Measurements from ENCODE around the gene KCTD10. TPM values are rescaled to one million over a fixed set of nuclear protein-coding genes. Genes with fewer than 3 reads are reported as not detected.

KCTD10 gene
- total RNA-seq, 1 experiment from 2014 or later, result 71.3 TPM

DNA sequence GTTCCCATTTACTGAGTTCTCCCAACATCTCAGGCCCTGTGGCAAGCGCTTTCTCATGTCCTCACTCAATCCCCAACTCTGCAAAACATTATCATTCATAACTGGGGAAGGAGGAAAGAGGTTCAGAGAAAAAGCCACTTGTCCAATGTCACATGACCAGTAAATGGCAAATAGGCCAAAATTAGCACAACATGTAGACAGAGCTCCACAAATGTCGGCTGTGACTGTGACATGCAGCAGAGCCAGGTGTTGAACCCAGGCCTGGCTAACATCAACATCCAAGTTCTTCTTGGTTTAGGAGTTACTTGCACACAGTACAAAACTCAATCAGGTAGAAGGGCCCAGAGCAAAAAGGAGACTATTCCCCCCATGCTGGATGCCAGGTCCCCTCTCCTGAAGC, 10.8 kb downstream of the KCTD10 start:
- H3K79me2 ChIP-seq (ENCODE audit: insufficient read depth, low read length), result peaks cover 36% of the 10 kb centered on the region; the same call in 1 of the 2 replicates
- Mint-ChIP-seq H3K4me1 (peaks cover 51 to 65% of the 10 kb centered on the region in 2 experiments), H3K4me3 (no peak overlapping the region), H3K9me3 (no peaks in the 10 kb centered on the region), H3K36me3 (ENCODE audit: insufficient read depth in 1 of 3, low read depth in 3 of 3) (peaks cover 20 to 48% (median 37%) of the 10 kb centered on the region in 3 experiments; a peak in 6 of 7 replicates), H3K27ac (peak overlapping the region in 2 of 3 experiments; percentile 8 to 56; a peak in 2 of 7 replicates), H3K27me3 (ENCODE audit: low read depth) (no peaks in the 10 kb centered on the region)
- no peak for TF ChIP-seq CTCF (conservative IDR thresholded peaks at IDR 0.05)
- no peak overlapping the region for H3K14ac ChIP-seq (ENCODE audit: insufficient read depth, low read length)
- peaks cover 8% of the 10 kb centered on the region for H3K79me1 ChIP-seq (ENCODE audit: insufficient read depth, low read depth, low read length, poor library complexity, severe bottlenecking)
- peaks cover 2% of the 10 kb centered on the region for H4K20me1 ChIP-seq (ENCODE audit: control insufficient read depth, insufficient read depth, insufficient read length)
- no peak overlapping the region for H3K4ac ChIP-seq (ENCODE audit: low read depth, low read length)
- no peak overlapping the region for H2AFZ ChIP-seq (ENCODE audit: low read length)
- H3K27ac ChIP-seq (ENCODE audit: insufficient read length, low read depth, low read length), result no peak overlapping the region
- WGBS (ENCODE audit: extremely low coverage, insufficient read length, low lambda C conversion rate), result no CpG with 5 or more reads among the region's 2 CpGs
- H3K27me3 ChIP-seq (ENCODE audit: insufficient read depth, low read length), result no peaks in the 10 kb centered on the region
- H4K8ac ChIP-seq (replicated peaks; ENCODE audit: insufficient read length, low read depth, low read length), result no peak overlapping the region
- no peak overlapping the region for H3K18ac ChIP-seq (ENCODE audit: insufficient read length, low read depth, low read length)
- H3K23me2 ChIP-seq (ENCODE audit: insufficient read length, low read depth, low read length, poor library complexity, severe bottlenecking), result no peaks in the 10 kb centered on the region
- no peak overlapping the region for H4K91ac ChIP-seq (ENCODE audit: insufficient read length, low read depth, low read length)
- H4K5ac ChIP-seq (ENCODE audit: insufficient read length, low read depth, low read length), result no peak overlapping the region
- peaks cover 17% of the 10 kb centered on the region for H3K4me1 ChIP-seq (ENCODE audit: insufficient read depth, low read length)
- H3T11ph ChIP-seq (ENCODE audit: low read length), result no peak overlapping the region
- DNase-seq, result no peak
- H2BK5ac ChIP-seq (ENCODE audit: insufficient read length, low read length), result no peak overlapping the region
- H3K9me3 ChIP-seq (ENCODE audit: control insufficient read depth, low read depth, low read length), result no peaks in the 10 kb centered on the region
- H3K56ac ChIP-seq (ENCODE audit: insufficient read length, low read depth, low read length), result no peak overlapping the region
- no peak overlapping the region for H2BK15ac ChIP-seq (ENCODE audit: low read depth, low read length)
- H2BK12ac ChIP-seq (ENCODE audit: insufficient read length, low read depth, low read length), result no peak overlapping the region
- no peak overlapping the region for H3K23ac ChIP-seq (ENCODE audit: insufficient read length, low read depth, low read length)
- H2AK5ac ChIP-seq (ENCODE audit: insufficient read length, low read length), result no peak overlapping the region
- H3K4me2 ChIP-seq (ENCODE audit: insufficient read depth, insufficient read length, low read length), result no peak overlapping the region
- no peak overlapping the region for H2BK120ac ChIP-seq (ENCODE audit: low read depth, low read length, poor library complexity, severe bottlenecking)
- H2BK20ac ChIP-seq (ENCODE audit: low read depth, low read length, poor library complexity, severe bottlenecking), result no peak overlapping the region
- H3K9ac ChIP-seq (ENCODE audit: extremely low read depth, insufficient read length, low read length), result no peak overlapping the region
